NCI-H82 treated with DMSO at 0.1 percent for 48 hours (cell line): ENCODE measurements around the gene BAD.

ENCODE experiments used
- DNase-seq: peaks from one replicate; lab custom pipeline; 2025; ENCODE audit not compliant: unreplicated experiment; lab: John Stamatoyannopoulos, UW

The BAD gene

DNA sequence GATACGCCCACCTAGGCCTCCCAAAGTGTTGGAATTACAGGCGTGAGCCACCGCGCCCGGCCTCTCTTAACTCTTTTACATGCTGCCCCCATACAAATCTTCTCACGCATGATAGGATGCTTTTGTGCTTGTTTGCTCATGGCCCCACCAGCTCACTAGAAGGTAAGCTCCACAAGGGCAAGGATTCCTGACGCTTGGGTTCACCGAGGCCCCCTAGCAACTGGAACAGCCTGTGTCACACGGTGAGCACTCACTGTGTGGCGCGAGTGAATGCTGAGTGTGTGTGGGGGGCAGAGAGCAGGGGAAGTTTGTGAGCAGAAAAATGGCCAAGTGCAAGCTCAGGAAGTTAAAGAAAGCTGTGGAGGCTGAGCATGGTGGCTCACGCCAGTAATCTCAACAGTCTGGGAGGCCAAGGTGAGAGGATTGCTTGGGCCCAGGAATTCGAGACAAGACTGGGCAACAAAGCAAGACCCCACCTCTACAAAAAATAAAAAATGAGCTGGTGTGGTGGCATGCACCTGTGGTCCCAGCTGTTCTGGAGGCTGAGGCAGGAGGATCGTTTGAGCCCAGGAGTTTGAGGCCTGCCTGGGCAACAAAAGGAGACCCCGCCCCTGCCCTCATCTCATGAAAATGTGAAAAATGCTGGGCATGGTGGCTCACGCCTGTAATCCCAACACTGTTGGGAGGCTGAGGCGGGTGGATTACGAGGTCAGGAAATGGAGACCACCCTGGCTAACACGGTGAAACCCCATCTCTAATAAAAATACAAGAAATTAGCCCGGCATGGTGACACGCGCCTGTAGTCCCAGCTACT is 2.3 kb downstream of the BAD start:
- DNase-seq = no peak

DNA sequence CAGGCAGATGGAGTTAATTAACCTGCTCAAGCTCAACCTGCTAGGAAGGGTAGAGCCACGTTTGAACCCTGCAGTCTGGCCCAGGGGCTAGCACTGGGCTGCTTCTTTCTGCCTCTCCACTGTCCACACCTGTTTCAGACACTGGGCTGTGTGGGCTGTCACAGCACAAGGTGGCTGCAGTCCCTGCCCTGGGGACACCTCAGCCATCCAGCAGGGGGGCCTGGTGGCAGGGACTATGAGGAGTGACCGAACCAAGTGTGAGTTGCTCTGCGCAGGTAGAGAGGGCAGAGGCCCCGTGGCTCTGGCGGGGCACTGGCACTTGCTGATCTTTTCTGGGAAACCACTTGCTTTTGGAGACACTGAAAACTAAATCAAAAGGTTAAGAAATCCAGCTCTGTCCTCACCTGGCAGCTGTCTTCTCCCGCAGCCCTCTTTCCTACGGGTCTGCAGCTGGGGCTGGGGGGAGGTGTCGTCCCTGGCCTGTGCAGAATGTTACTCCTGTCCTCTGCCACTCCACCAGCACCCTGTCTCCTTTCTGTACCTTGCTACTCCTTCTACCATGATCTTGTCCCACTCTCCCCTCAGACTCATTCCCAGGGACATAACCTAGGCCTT is 5.8 kb downstream of the BAD start:
- DNase-seq = no peak

DNA sequence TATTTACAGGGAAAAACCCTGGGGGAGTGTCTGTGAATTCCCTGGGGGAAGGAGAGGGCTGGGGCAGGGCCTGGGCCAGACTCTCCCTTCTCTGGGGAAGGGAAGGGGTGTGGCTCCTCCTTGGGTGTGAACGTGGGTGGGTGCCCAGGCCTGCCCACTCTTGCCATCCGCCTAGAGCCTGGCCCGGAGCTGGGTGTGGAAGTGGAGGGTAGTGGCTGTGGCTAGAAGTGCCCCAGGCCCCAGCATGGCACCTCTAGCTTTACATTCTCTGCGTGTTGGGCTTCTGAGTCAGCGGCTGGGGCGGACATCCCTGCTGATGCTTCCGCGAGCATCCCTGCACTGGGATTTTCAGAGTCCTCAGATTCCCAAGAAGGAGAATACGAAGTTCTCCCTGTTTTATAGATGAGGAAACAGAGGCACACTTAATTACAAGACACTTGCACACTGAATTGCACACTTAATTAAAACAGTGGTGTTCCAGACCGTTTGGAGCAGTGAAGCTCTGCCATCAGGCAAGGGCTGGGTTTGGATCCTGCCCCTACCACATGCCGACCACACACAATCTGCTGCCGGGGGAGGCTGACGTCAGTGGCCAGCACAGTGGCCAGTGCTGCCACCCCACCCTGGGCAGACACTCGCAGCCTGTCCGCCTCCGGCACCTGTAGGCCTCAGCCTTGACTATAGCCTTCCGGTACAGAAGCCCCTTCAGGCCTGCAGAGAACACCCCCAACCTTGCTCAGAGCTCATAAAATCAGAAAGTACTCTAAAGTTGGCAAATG is 7.6 kb downstream of the BAD start:
- DNase-seq = no peak

DNA sequence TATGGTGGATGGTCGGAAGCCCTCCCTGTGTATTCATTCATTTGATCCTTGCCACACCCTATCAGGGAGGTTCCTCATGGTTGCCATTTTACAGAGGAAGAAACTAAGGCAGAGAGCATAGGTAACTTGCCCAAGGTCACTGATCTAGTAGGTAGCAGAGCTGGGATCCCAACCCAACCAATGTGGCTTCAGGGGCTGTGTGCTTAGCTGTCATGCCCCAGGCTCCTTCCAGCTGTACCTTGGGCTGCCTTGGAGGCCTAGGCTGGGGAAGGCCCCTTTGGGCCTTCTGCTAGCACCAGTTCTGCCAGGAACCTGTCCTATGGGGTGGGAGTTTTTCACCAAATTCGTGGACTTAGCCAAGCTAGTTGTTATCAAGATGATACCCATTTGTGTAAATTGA is 8.6 kb downstream of the BAD start:
- DNase-seq = no peak

DNA sequence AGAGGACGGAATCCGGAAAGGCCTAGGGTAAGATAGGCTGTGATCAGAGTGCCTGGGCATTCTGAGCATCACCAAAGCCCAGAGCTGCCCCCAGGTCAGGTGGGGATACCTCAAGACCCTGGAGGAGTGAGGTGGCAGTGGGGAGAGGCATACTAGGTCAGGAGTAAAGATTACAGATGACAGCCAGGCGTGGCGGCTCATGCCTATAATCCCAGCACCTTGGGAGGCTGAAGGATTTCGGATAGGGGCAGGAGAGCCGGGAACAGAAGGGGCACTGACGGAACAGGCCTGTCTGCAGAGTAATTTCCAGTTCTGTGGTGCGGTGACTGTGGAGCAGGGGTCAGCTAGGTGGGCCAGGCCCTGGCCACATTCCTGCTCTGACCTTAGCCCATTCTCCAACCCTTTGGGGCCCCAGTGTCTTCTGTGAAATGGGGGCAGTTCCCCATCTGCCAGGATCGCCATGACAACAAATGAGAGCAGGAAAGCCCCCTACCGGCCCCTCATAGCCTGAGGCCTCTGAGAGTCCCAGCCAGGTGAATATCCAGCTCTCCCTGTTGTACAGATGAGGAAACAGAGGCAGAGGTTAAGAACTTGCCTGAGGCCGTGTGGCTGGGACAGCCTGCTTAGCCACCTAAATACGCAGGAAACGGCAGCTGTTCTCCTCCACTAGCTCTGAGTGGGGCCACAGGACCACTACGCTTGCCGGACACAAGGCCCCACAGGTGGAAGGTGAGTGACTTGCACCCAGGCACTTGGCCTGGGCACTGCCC is 9.2 kb downstream of the BAD start:
- DNase-seq = no peak

DNA sequence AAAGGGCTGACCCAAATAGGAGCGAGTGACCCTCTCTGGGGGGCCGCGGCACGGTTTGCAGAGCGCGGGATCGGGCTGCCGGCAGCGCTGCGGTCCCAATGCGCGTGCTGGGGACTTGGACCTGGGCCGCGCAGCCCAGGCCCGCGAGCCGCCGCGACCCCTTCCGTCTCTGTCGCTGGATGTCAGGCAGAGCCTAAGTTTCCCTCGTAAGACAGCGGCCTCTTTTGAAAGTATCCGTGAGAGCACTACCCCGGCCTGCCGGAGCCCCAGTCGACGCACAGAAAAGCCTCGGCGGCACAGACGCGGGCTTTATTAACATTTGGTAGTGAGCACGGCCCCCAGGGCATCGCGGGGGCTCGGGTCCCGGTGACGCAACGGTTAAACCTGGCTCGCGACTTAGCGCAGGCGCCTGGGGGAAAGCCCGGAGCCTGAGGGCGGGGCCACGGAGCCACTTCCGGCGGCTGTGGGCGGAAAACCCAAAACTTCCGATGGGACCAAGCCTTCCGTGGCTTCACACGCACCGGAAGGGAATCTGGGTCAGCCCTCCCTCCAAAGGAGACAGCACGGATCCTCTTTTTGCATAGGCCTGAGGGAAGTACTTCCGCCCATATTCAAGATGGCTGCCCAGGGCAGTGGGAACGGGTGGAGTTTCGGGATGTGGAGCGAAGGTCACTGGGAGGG is 14.8 kb downstream of the BAD start:
- peak; percentile 96 for DNase-seq

DNA sequence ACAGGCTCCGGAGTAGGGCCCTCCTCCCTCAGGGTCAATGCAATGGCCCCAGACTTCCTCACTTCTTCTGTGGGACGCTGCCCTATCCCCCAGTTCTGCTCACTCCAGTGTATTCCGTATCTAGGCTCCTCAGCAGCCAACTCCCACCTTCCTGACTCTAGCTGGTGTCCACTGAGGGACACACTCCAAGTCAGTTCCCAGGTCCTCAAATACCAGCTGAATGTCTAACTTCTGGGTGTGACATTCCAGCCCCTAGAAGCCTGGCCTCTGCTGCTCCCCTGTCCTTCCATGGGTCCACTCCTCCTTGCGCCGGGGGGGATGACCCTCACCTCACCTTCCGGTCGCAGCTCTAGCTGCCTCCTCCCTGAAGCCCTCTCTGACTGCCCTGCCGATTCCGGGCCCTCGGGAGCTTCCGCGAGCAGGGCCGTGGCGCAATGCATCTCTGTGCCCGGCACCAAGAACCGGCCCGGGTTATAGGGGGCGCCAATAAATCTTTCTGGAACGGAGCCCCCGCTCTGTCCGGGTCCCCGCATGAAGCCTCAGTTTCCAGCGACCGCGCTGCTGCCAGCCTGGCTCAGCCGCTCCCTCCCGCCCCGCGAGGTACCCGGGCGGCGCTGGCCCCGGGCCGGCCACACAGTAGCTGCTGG is 15.4 kb downstream of the BAD start:
- no peak for DNase-seq

DNA sequence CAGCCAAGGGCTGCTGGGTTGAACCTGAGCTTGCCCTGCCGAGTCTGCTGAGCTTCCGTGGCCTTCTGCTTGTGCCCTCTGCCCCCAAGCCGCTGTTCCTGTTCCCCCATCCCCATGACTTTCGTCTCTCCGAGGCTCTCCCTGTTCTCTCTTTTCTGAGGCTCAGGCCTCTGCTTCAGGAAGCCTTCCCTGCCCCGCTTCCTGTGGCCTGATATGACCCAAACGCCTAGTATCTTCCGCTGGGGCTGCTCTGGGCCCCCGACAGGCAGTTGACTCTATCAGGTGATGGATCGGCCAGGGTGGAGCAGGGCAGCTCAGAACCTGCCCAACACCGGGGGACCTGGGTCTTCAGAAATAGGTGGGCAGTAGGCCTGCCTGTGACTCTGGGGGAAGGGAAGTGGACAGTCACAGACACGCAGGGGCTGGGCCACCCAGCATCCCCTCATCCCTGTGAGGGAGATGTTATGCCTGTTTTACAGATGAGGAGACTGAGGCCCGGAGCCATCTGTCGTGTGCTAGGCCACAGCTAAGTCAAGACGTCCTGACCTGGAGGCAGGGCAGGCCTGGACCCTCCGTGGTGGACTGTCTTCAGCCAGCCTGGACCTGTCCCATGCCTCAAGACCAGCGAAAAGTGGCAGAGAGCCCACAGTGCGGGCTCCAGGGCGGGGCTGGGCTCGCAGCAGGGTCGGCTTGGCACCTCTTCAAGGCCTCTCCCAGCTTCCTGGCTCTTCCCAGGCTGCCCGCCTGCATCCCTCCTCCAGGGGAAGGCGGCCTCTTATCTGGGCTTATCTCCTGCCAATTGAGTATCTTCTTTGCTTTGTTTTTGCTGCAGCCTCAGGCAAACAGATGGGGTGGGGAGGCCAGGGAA is 16.2 kb downstream of the BAD start:
- DNase-seq = no peak

DNA sequence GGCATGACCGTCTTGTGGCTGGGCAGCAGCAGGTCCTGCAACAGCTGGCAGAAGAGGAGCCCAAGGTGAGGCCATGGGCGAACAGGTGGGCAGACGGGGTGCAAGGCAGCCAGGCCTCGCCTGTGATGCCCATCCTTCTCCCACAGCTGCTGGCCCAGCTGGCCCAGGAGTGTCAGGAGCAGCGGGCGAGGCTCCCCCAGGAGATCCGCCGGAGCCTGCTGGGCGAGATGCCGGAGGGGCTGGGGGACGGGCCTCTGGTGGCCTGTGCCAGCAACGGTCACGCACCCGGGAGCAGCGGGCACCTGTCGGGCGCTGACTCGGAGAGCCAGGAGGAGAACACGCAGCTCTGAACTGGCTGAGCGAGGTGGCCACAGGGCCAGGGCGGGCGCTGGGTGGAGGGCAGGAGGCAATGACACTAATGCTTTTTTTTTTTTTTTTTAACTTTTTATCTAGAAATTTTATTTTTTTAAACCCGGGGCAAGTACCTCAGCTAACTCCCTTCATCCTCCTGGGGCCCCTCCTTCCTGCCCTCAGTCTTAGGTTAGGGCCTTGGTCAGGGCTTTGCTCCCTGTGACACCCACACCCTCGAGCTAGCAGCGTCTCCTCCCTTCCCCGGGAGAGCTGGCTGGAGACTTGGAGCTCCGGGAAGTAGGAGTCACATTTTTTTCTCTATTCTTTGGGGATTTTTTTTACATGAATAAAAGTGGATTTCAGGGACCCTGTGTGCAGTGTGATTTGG is 17.1 kb downstream of the BAD start:
- no peak for DNase-seq

DNA sequence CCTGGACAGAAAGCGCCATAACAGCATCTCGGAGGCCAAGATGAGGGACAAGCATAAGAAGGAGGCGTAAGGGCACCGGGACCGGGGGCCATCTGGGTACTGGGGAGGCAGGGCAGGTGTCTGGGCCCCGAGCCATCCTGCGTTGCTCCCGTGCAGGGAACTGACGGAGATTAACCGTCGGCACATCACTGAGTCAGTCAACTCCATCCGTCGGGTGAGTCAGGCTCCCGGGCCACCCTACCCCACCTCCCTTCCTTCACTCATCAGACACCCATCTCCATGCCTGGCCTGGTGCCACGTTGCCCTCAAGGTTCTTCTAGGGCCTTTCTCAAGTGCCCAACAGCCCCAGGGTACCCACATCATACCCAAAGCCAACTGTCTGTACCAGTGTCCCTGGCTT is 18.1 kb downstream of the BAD start:
- DNase-seq = no peak

DNA sequence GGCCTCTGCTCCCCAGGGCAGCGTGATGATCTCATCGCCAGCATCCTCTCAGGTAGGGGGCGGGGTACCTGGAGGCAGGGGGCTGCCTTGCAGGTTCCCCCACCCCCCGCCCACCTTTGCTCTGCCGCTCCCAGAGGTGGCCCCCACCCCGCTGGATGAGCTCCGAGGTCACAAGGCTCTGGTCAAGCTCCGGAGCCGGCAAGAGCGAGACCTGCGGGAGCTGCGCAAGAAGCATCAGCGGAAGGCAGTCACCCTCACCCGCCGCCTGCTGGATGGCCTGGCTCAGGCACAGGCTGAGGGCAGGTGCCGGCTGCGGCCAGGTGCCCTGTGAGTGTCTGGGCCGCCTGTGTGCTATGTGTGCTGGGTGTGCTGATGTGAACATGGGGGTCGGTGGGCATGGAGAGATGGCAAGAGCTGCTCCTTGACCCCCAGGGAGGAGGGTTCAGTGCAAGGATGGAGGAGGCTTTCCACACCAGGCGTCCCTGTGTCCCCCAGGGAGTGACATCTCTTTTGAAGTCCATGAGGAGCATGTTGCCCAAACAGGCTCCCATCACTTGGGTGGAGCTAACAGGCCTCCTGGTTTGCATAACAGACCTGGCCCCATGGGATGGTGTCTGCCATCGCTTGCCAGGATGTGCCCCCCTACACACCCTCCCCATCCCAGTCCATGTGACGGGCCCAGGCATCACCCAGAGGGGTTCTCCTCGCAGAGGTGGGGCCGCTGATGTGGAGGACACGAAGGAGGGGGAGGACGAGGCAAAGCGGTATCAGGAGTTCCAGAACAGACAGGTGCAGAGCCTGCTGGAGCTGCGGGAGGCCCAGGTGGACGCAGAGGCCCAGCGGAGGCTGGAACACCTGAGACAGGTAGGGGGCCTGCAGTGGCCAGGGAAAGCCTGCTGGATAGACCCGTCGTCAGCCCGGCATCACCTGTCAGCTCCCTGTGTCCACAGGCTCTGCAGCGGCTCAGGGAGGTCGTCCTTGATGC is 19.0 kb downstream of the BAD start:
- no peak for DNase-seq

DNA sequence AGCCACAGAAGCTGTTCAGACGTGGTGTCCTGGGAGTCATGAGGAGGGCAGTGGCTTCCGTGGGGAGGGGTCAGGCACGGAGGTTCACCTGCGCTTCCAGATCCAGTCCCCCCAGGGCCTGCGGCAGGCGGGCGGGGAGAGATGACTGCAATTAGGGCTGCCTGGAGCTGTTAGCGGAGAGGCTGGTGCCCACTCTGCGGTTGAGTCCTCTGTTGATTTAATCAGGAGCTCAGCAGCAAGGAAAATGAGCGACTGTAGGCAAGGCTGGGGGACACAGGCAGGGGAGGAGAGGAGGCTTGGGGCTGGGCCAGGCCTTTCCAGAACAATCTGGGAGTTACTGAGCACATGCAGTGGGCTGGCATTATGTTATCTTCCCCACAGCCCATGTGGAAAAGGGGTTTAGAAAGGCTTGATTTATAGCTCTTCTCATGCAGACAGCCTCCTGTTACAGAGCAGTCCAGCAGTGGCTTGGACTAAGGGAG is 20.1 kb downstream of the BAD start:
- no peak for DNase-seq

DNA sequence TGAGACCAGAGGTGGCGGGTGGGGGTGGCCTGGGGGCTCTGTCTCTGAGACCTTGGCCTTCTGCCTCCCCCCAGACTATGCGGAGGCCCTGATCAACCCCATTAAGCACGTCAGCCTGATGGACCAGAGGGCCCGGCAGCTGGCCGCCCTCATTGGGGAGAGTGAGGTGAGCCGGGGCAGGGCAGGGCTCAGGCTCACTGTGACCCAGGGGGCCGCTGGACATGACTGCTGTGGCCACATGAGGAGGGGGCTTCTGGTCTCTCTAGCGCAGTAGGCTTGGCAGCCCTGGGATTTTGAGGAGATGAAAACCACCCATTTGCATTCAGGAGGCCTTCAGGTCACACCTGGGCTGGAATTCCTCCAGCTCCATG is 20.5 kb downstream of the BAD start:
- DNase-seq = no peak

DNA sequence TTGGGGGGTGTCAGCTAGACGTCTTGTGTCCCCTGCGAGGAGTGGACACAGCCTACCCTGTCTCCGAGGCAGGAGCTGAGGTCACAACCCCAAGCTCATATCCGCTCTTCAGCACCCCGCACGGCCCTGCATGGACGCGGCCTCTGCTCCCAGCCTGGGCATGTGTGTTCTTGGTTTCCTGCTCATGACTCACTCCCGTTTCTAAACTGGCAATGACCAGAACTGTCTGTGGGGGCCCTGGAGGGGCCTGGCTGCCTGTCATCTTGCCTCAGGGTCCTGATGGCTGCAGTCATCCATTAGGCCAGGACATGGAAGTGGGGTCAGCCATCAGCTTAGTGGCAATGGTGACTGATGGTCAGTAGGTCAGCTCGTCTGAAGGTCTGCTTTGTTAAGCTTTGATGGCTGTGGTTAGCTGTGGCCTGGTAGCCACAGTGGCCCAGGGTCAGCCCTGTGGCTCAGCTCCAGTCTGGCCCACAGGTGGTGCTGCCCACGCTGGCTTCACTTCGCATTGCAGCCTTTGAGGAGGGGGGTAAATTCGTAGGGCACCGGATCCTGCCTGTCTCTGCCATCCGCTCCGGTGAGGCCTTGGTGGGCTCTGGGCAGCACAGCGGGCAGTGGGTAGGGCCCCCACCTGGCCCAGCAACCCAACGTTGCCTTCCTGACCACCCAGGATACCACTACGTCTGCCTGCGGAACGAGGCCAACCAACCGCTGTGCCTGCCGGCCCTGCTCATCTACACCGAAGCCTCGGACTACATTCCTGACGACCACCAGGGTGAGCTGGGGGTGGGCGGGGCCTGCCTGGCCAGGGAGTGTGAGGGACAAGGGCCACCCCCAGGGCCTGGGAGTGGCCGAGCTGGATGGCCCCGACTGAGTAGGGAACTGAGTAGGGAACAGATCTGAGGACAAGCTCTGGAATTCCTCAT is 21.2 kb downstream of the BAD start:
- DNase-seq = no peak

DNA sequence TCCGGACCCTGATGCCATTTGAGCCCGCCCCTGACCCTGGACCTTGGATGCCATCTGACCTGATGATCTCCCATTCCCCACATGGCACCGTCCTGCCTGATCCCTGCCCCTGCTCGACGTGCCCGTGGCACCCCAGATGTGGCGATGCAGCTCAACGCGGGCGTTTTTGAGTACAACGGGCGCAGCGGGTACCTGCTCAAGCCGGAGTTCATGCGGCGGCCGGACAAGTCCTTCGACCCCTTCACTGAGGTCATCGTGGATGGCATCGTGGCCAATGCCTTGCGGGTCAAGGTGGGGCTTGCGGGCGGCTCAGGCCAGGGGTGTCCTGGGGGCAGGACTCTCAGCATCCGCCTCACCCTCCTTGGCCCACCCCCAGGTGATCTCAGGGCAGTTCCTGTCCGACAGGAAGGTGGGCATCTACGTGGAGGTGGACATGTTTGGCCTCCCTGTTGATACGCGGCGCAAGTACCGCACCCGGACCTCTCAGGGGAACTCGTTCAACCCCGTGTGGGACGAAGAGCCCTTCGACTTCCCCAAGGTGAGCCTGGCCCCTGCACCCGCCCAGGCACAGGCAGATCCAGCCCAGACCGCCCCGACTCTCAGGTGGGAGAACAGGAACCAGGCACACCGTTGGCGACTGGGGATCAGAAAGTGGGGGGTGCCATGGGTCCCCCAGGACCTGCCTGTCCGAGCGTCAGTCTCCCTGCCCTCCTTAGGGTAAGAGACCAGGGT is 22.0 kb downstream of the BAD start:
- DNase-seq = no peak
